Stimulated activated naive B cell treated with anti-CD40 and anti-IgM and Interleukin-4, amounts not matched to agents 10 μg/mL and 1 μg/mL and 100 μg/mL, for 72 hours (primary cell): ENCODE measurements around the gene DUSP14.
"Not testable (repeated sequence)": the region's sequence is repeated elsewhere in the genome, so short reads cannot be mapped to it uniquely, and the experiment has no call there.

Experiments used
- ATAC-seq, 2 donors: fragments of 150-1000 bp; cut with Tn5 transposase; replicated peaks; 2 replicates each; pipeline ENCODE4 v1.10.0; 2021; ENCODE audit warnings: moderate library complexity in 1 of 2
- DNase-seq: peaks from one replicate; pipeline ENCODE4 v3.0.0; 2021
- H3K27ac Mint-ChIP-seq: one replicate; pipeline ENCODE4 v1.8.0; 2022; ENCODE audit warnings: mild to moderate bottlenecking, mixed read lengths
- H3K27me3 Mint-ChIP-seq, 2 donors: one replicate each; pipeline ENCODE4 v1.8.0; 2022; ENCODE audit warnings: mixed read lengths in 2 of 2
- H3K36me3 Mint-ChIP-seq, 2 donors: one replicate each; pipeline ENCODE4 v1.8.0; 2022; ENCODE audit warnings: mixed read lengths in 2 of 2, mild to moderate bottlenecking in 1 of 2
- H3K4me1 Mint-ChIP-seq, 2 donors: one replicate each; pipeline ENCODE4 v1.8.0; 2022; ENCODE audit warnings: mixed read lengths in 2 of 2, mild to moderate bottlenecking in 1 of 2
- H3K4me3 Mint-ChIP-seq, 2 donors: one replicate each; pipeline ENCODE4 v1.8.0; 2022; ENCODE audit warnings: mild to moderate bottlenecking in 2 of 2, mixed read lengths in 2 of 2, moderate library complexity in 1 of 2
- H3K9me3 Mint-ChIP-seq, 2 donors: one replicate each; pipeline ENCODE4 v1.8.0; 2022; ENCODE audit warnings: mixed read lengths in 2 of 2, mild to moderate bottlenecking in 1 of 2

DUSP14 gene

GRCh38 chr17:37492167-37492566, 2.5 kb downstream of the DUSP14 start:
- H3K27ac Mint-ChIP-seq = no peak overlapping the region
- peaks cover 0 to 1% of the 10 kb centered on the region in 2 donors for H3K36me3 Mint-ChIP-seq
- H3K4me1 Mint-ChIP-seq = peaks cover 15 to 48% of the 10 kb centered on the region in 2 donors
- H3K9me3 Mint-ChIP-seq = no peaks in the 10 kb centered on the region
- no peak overlapping the region for H3K4me3 Mint-ChIP-seq
- no peaks in the 10 kb centered on the region for H3K27me3 Mint-ChIP-seq
- DNase-seq (no peak), ATAC-seq (no peak)

- Mint-ChIP-seq H3K9me3 (no peaks in the 10 kb centered on the region), H3K4me3 (no peak overlapping the region), H3K4me1 (peaks cover 12 to 42% of the 10 kb centered on the region in 2 donors), H3K27me3 (no peaks in the 10 kb centered on the region), H3K36me3 (peaks cover 0 to 1% of the 10 kb centered on the region in 2 donors), H3K27ac (no peak overlapping the region)
- DNase-seq = no peak
- ATAC-seq = no peak
Measured at GRCh38 chr17:37493249-37494027, 3.7 kb downstream of the DUSP14 start.

GRCh38 chr17:37494401-37494831, 4.7 kb downstream of the DUSP14 start:
- Mint-ChIP-seq H3K36me3 (peaks cover 0 to 1% of the 10 kb centered on the region in 2 donors), H3K9me3 (no peaks in the 10 kb centered on the region), H3K4me1 (peaks cover 12 to 32% of the 10 kb centered on the region in 2 donors), H3K27me3 (no peaks in the 10 kb centered on the region), H3K27ac (no peak overlapping the region), H3K4me3 (no peak overlapping the region)
- ATAC-seq (no peak), DNase-seq (no peak)

- no peaks in the 10 kb centered on the region for H3K9me3 Mint-ChIP-seq
- DNase-seq (no peak), ATAC-seq (no peak)
- no peaks in the 10 kb centered on the region for H3K27me3 Mint-ChIP-seq
- peaks cover 0 to 1% of the 10 kb centered on the region in 2 donors for H3K36me3 Mint-ChIP-seq
- H3K27ac Mint-ChIP-seq = no peak overlapping the region
- no peak overlapping the region for H3K4me3 Mint-ChIP-seq
- peaks cover 12 to 30% of the 10 kb centered on the region in 2 donors for H3K4me1 Mint-ChIP-seq
Measured at GRCh38 chr17:37494971-37495370, 5.3 kb downstream of the DUSP14 start.

- no peak for ATAC-seq
- Mint-ChIP-seq H3K27ac (no peak overlapping the region), H3K36me3 (peaks cover 0 to 4% of the 10 kb centered on the region in 2 donors), H3K4me1 (no peaks in the 10 kb centered on the region), H3K9me3 (no peaks in the 10 kb centered on the region), H3K4me3 (no peak overlapping the region), H3K27me3 (no peaks in the 10 kb centered on the region)
- DNase-seq = no peak
Measured at GRCh38 chr17:37500378-37500777, 10.7 kb downstream of the DUSP14 start.

- Mint-ChIP-seq H3K9me3 (no peaks in the 10 kb centered on the region), H3K36me3 (peaks cover 0 to 4% of the 10 kb centered on the region in 2 donors), H3K4me1 (peaks cover 0 to 4% of the 10 kb centered on the region in 2 donors), H3K27ac (no peak overlapping the region), H3K27me3 (no peaks in the 10 kb centered on the region), H3K4me3 (no peak overlapping the region)
- DNase-seq = no peak
- ATAC-seq = no peak
Measured at GRCh38 chr17:37502009-37502936, 12.6 kb downstream of the DUSP14 start.

- peaks cover 0 to 4% of the 10 kb centered on the region in 2 donors for H3K4me1 Mint-ChIP-seq
- no peaks in the 10 kb centered on the region for H3K9me3 Mint-ChIP-seq
- no peak overlapping the region for H3K4me3 Mint-ChIP-seq
- H3K27me3 Mint-ChIP-seq = no peaks in the 10 kb centered on the region
- H3K27ac Mint-ChIP-seq = no peak overlapping the region
- DNase-seq (no peak), ATAC-seq (no peak)
- H3K36me3 Mint-ChIP-seq = peaks cover 0 to 4% of the 10 kb centered on the region in 2 donors
Measured at GRCh38 chr17:37503148-37503547, 13.5 kb downstream of the DUSP14 start.

GRCh38 chr17:37505333-37505732, 15.6 kb downstream of the DUSP14 start:
- ATAC-seq (no peak), DNase-seq (no peak)
- Mint-ChIP-seq H3K4me1 (peaks cover 0 to 4% of the 10 kb centered on the region in 2 donors), H3K36me3 (peaks cover 0 to 4% of the 10 kb centered on the region in 2 donors), H3K4me3 (no peak overlapping the region), H3K9me3 (no peaks in the 10 kb centered on the region), H3K27ac (no peak overlapping the region), H3K27me3 (no peaks in the 10 kb centered on the region)

- Mint-ChIP-seq H3K9me3 (no peaks in the 10 kb centered on the region), H3K36me3 (peaks cover 0 to 4% of the 10 kb centered on the region in 2 donors), H3K4me1 (peaks cover 0 to 4% of the 10 kb centered on the region in 2 donors), H3K27ac (no peak overlapping the region), H3K27me3 (no peaks in the 10 kb centered on the region), H3K4me3 (no peak overlapping the region)
- no peak for DNase-seq
- ATAC-seq = peak; percentile 61 to 81
Measured at GRCh38 chr17:37506678-37507077, 17.0 kb downstream of the DUSP14 start.

GRCh38 chr17:37507111-37507510, 17.4 kb downstream of the DUSP14 start:
- peaks cover 0 to 4% of the 10 kb centered on the region in 2 donors for H3K4me1 Mint-ChIP-seq
- no peak for ATAC-seq
- no peak overlapping the region for H3K27ac Mint-ChIP-seq
- no peak for DNase-seq
- no peak overlapping the region for H3K4me3 Mint-ChIP-seq
- H3K36me3 Mint-ChIP-seq = peaks cover 0 to 4% of the 10 kb centered on the region in 2 donors
- H3K9me3 Mint-ChIP-seq = no peaks in the 10 kb centered on the region
- H3K27me3 Mint-ChIP-seq = no peaks in the 10 kb centered on the region

GRCh38 chr17:37510056-37510455, 20.4 kb downstream of the DUSP14 start:
- ATAC-seq = no peak
- DNase-seq = no peak
- Mint-ChIP-seq H3K36me3 (peaks cover 4% of the 10 kb centered on the region in 2 donors), H3K27ac (peak overlapping the region; percentile 62), H3K27me3 (no peaks in the 10 kb centered on the region), H3K4me1 (peaks cover 0 to 4% of the 10 kb centered on the region in 2 donors), H3K9me3 (no peaks in the 10 kb centered on the region), H3K4me3 (no peak overlapping the region)

- H3K36me3 Mint-ChIP-seq, H3K4me3 Mint-ChIP-seq, ATAC-seq, H3K4me1 Mint-ChIP-seq, H3K27me3 Mint-ChIP-seq, H3K27ac Mint-ChIP-seq, DNase-seq, H3K9me3 Mint-ChIP-seq: not testable (repeated sequence)
Measured at GRCh38 chr17:37511642-37512041, 22.0 kb downstream of the DUSP14 start.

- no peaks in the 10 kb centered on the region for H3K27me3 Mint-ChIP-seq
- DNase-seq (no peak), ATAC-seq (no peak)
- H3K4me1 Mint-ChIP-seq = no peaks in the 10 kb centered on the region
- H3K9me3 Mint-ChIP-seq = no peaks in the 10 kb centered on the region
- no peak overlapping the region for H3K4me3 Mint-ChIP-seq
- H3K36me3 Mint-ChIP-seq = peaks cover 4 to 7% of the 10 kb centered on the region in 2 donors
- no peak overlapping the region for H3K27ac Mint-ChIP-seq
Measured at GRCh38 chr17:37512442-37513068, 22.9 kb downstream of the DUSP14 start.

- H3K4me3 Mint-ChIP-seq = no peak overlapping the region
- H3K9me3 Mint-ChIP-seq = no peaks in the 10 kb centered on the region
Measured at GRCh38 chr17:37513711-37514110, 24.0 kb downstream of the DUSP14 start.

More at GRCh38 chr17:37513711-37514110, 24.0 kb downstream of the DUSP14 start:
- DNase-seq (no peak), ATAC-seq (no peak)
- H3K36me3 Mint-ChIP-seq = peaks cover 8 to 18% of the 10 kb centered on the region in 2 donors
- H3K27me3 Mint-ChIP-seq = no peaks in the 10 kb centered on the region
- H3K4me1 Mint-ChIP-seq = no peaks in the 10 kb centered on the region
- H3K27ac Mint-ChIP-seq = no peak overlapping the region
